T-helper 1 cell treated with Interleukin-12 subunit alpha and Interleukin-12 subunit beta and Interleukin-4 antibody, amounts not matched to agents 30 ng/mL and 1 ng/mL, for 36 hours (primary cell): ENCODE data around the gene LDB3. TPM values are rescaled to one million over a fixed set of nuclear protein-coding genes. Genes with fewer than 3 reads are reported as not detected.

Experiments
- intact Hi-C: fragments of 100-400 bp; cut with micrococcal nuclease; formaldehyde crosslinking; loops from one replicate; pipeline ENCODE4 v1.15.1; 2024
- total RNA-seq: library from RNA; stranded (reverse); gene quantifications from 2 replicates; pipeline ENCODE4 v1.2.3, GENCODE V29; 2022

The LDB3 gene
- total RNA-seq, 1 donor from 2014 or later, result not detected

- intact Hi-C loops, result no loop called here
These were observed 4.6 kb upstream of the LDB3 start for GRCh38 chr10:86663576-86664339.

- intact Hi-C loops, result no loop called here
These were observed 3.7 kb upstream of the LDB3 start for GRCh38 chr10:86664341-86665217.

- intact Hi-C loops, result no loop called here
These were observed 3.1 kb upstream of the LDB3 start for GRCh38 chr10:86665218-86665607.

GRCh38 chr10:86665868-86666267 is 2.4 kb upstream of the LDB3 start:
- intact Hi-C loops, result no loop called here

- intact Hi-C loops, result no loop called here
These were observed 1.8 kb upstream of the LDB3 start for GRCh38 chr10:86666538-86666937.

GRCh38 chr10:86667421-86668181 is 710 bp upstream of the LDB3 start:
- intact Hi-C loops, result no loop called here

- intact Hi-C loops, result no loop called here
These were observed 2.0 kb downstream of the LDB3 start for GRCh38 chr10:86670290-86670811.

- intact Hi-C loops, result no loop called here
These were observed 2.6 kb downstream of the LDB3 start for GRCh38 chr10:86670876-86671275.

- intact Hi-C loops, result no loop called here
These were observed 3.1 kb downstream of the LDB3 start for GRCh38 chr10:86671419-86671818.

- intact Hi-C loops, result no loop called here
These were observed 3.8 kb downstream of the LDB3 start for GRCh38 chr10:86671985-86672710.

GRCh38 chr10:86673216-86673826 is 5.0 kb downstream of the LDB3 start:
- intact Hi-C loops, result no loop called here

GRCh38 chr10:86673827-86674581 is 5.7 kb downstream of the LDB3 start:
- intact Hi-C loops, result no loop called here

GRCh38 chr10:86674912-86675311 is 6.6 kb downstream of the LDB3 start:
- intact Hi-C loops, result no loop called here

- intact Hi-C loops, result no loop called here
These were observed 9.1 kb downstream of the LDB3 start for GRCh38 chr10:86677374-86677773.

GRCh38 chr10:86678999-86679792 is 10.9 kb downstream of the LDB3 start:
- intact Hi-C loops, result no loop called here

- intact Hi-C loops, result no loop called here
These were observed 12.7 kb downstream of the LDB3 start for GRCh38 chr10:86681047-86681446.

- intact Hi-C loops, result no loop called here
These were observed 13.5 kb downstream of the LDB3 start for GRCh38 chr10:86681722-86682386.

GRCh38 chr10:86682675-86683074 is 14.4 kb downstream of the LDB3 start:
- intact Hi-C loops, result no loop called here
